ENCODE results near the gene ALDH3B2.
"Not testable (repeated sequence)": the region's sequence is repeated elsewhere in the genome, so short reads cannot be mapped to it uniquely, and the experiment has no call there.

The ALDH3B2 gene, protein sequence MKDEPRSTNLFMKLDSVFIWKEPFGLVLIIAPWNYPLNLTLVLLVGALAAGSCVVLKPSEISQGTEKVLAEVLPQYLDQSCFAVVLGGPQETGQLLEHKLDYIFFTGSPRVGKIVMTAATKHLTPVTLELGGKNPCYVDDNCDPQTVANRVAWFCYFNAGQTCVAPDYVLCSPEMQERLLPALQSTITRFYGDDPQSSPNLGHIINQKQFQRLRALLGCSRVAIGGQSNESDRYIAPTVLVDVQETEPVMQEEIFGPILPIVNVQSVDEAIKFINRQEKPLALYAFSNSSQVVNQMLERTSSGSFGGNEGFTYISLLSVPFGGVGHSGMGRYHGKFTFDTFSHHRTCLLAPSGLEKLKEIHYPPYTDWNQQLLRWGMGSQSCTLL

DNA sequence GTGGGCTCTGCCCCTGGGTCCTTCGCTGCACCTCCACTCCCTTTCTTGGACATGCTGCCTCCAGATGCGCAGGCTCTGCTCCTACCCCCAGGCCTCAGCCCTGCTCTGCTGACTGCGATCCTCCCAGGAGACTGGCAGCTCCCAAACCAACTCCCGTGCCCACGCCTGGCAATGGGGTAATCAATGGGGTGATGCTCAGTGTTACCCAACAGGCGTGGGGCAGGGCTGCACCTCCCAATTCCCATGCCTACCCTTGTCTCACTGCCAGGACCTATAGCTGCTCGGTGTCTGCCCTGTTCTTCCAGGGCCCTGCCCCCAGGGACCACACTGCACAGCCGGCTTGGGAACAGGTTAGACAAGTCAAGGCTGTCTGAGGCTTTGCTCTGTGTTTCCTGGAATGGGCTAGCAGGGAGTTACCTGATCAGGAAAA, at the start of gene ALDH3B2:
Gene ALDH3B2, minus strand, starts transcription at position 182 of the 430 bp plus-strand sequence. CDS start 7,688 bp downstream, outside the sequence.
- no peak within 1 kb of the TSS for H3K4me3 ChIP-seq (ENCODE audit: low read depth, low read length)
- no peak for DNase-seq (ENCODE audit: low read depth)
- no peak for TF ChIP-seq CTCF (IDR thresholded peaks at IDR 0.05; ENCODE audit: low read depth, low read length, missing control alignments)

- not testable (repeated sequence) for DNase-seq (ENCODE audit: low read depth)
Measured at GRCh38 chr11:67723036-67723435, 48.6 kb upstream of the ALDH3B2 start.

GRCh38 chr11:67716226-67716625, 41.8 kb upstream of the ALDH3B2 start:
- H3K4me3 ChIP-seq (ENCODE audit: low read depth, low read length); DNase-seq (ENCODE audit: low read depth): not testable (repeated sequence)

More at GRCh38 chr11:67723036-67723435, 48.6 kb upstream of the ALDH3B2 start:
- H3K4me3 ChIP-seq (ENCODE audit: low read depth, low read length): not testable (repeated sequence)

DNA sequence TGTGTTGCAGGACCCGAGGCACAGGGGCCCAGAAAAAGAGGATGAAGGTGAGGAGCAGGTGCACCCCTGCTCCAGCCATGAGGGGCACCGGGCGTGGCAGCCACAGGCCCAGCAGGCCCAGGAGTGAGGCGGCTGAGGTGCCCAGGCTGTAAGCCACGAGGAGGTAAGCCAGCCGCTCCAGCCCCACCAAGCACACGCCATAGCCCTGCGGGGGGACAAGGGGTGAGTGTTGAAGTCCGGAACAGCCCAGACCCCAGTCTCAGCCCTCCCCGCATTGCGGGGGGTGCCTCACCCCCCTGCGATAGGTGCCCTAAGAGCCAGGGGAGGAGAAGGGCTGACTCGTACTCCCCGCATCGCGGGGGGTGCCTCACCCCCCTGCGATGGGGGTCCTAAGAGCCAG, 41.4 kb upstream of the ALDH3B2 start:
- not testable (repeated sequence) for H3K4me3 ChIP-seq (ENCODE audit: low read depth, low read length); DNase-seq (ENCODE audit: low read depth)

- DNase-seq (ENCODE audit: low read depth); H3K4me3 ChIP-seq (ENCODE audit: low read depth, low read length): not testable (repeated sequence)
- TF ChIP-seq CTCF (IDR thresholded peaks at IDR 0.05; ENCODE audit: low read depth, low read length, missing control alignments): peak; percentile 22
Measured at GRCh38 chr11:67713892-67714509, 39.6 kb upstream of the ALDH3B2 start.

DNA sequence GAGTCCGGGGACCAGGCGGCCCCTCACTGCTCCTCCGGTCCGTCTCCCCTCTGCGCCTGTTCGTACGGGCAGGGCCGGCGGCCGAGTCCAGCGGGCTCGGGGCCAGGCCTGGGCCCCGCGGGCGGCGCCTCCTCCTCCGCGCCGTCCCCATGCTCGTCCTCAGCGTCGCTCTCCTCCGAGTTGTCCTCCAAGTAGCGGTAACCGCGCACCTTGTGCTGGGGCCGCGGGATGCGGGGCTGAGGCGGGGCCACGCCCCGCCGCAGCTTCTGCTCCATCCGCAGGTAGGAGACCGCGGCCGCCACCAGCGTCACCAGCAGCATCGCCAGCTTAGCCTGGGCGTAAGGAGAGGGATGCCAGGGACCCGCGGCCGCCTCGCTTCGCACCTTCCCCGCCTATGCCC, 37.3 kb upstream of the ALDH3B2 start:
- not testable (repeated sequence) for H3K4me3 ChIP-seq (ENCODE audit: low read depth, low read length); DNase-seq (ENCODE audit: low read depth)

DNA sequence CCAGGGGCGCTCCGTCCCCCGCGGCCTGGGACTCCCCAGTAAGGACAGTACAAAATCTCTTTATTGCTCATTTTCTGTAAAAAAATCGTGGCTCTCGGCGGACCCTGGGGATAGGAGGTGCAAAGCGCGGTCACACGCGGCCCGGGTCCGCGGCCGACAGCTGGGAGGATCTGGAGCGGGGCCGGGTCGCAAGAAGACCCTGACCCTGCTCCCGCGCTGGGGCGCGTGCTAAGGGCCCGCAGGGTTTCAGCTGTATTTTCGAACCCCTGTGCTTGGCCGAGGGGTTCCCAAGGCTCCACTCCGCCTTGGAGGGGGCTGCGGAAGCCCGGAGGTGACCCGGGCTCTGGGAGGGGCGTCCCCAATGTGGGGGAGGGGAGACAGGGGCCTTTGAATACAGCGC, 36.8 kb upstream of the ALDH3B2 start:
- DNase-seq (ENCODE audit: low read depth); H3K4me3 ChIP-seq (ENCODE audit: low read depth, low read length): not testable (repeated sequence)

DNA sequence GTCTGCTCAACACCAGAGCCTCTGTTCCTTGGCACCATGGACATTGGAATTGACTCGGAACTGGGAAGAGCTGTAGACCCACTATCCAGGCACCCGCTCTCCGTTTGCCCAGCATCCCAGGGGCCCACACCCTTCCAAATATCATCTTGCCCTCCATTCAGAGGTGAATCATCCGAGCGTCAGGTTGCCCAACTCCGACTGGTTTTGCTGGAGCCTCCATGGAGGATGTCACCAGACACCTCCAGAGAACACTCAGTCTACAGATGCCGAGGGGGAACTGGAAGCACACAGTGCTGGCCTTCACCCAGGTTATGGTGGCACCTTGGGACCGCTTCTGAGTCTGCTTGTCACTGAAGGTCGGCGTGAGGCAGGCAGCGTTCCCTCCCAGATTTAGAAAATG, 35.4 kb upstream of the ALDH3B2 start:
- not testable (repeated sequence) for H3K4me3 ChIP-seq (ENCODE audit: low read depth, low read length); DNase-seq (ENCODE audit: low read depth)

DNA sequence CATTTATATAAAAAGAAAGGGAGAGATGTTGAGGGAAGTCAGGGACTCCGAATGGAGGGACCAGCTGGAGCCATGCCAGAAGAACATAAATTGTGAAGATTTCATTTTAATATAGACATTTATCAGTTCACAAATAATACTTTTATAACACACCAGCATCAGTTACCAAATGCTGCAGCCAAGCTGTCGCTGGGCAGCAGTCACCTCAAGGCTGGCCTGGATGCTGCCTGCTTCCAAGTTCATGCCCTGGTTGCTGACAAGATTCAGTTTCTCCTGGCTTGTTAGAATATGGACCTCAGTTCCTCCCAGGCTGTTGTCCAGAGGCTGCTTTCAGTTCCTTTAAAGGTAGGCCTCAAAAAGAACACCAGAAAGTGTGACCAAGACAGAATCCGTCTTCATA, 30.8 kb upstream of the ALDH3B2 start:
- DNase-seq (ENCODE audit: low read depth): no peak
- no peak overlapping the region for H3K4me3 ChIP-seq (ENCODE audit: low read depth, low read length)
- no peak for TF ChIP-seq CTCF (IDR thresholded peaks at IDR 0.05; ENCODE audit: low read depth, low read length, missing control alignments)

- no peak for DNase-seq (ENCODE audit: low read depth)
- TF ChIP-seq CTCF (IDR thresholded peaks at IDR 0.05; ENCODE audit: low read depth, low read length, missing control alignments): no peak
- no peak overlapping the region for H3K4me3 ChIP-seq (ENCODE audit: low read depth, low read length)
Measured at GRCh38 chr11:67704524-67704923, 30.1 kb upstream of the ALDH3B2 start.

GRCh38 chr11:67703709-67704108, 29.3 kb upstream of the ALDH3B2 start:
- not testable (repeated sequence) for DNase-seq (ENCODE audit: low read depth)

More at GRCh38 chr11:67703709-67704108, 29.3 kb upstream of the ALDH3B2 start:
- H3K4me3 ChIP-seq (ENCODE audit: low read depth, low read length): not testable (repeated sequence)
